HG02763 (cell line): ENCODE results near the gene ZSCAN10.
"Not testable (repeated sequence)": the region's sequence is repeated elsewhere in the genome, so short reads cannot be mapped to it uniquely, and the experiment has no call there.

ENCODE experiments used
- ATAC-seq: cut with Tn5 transposase; IDR thresholded peaks from one replicate; pipeline ENCODE4 v1.9.1; 2021; ENCODE audit warnings: mild to moderate bottlenecking, moderate library complexity; ENCODE audit not compliant: unreplicated experiment

Gene ZSCAN10

DNA sequence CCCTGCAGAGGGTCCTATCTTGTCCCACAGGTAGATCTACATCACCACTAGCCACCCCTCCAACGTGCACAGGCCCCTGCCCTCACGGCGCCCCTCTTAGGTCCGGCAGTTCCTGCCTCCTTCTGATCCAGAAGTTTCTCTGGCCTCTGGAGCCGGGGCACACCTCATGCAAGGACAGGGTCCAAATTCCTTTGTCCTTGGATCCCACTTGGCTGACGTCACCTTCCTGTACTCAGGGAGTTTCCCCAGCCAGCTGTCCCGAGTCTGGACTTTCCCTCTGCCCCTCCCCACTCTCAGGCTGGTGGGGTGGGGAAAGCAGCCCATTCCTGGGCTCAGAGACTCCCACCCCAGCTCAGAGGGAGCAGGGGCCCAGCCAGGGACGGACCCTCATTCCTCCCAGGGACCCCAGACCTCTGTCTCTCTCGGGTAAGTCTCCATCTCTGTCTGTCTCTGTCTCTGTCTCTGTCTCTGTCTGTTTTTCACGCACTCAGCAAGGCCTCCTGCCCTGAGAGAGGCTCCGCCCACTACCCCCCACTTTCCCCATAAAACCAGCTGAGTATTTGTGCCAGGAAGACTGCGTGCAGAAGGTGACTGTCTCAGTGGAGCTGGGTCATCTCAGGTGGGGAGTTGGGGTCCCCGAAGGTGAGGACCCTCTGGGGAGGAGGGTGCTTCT lies 33.9 kb downstream of the ZSCAN10 start, which contains the start of gene IL32:
TSS of gene IL32 (plus strand) at position 572 of the 673 bp plus-strand sequence. CDS start 172 bp downstream, outside the sequence.
- ATAC-seq = no peak

DNA sequence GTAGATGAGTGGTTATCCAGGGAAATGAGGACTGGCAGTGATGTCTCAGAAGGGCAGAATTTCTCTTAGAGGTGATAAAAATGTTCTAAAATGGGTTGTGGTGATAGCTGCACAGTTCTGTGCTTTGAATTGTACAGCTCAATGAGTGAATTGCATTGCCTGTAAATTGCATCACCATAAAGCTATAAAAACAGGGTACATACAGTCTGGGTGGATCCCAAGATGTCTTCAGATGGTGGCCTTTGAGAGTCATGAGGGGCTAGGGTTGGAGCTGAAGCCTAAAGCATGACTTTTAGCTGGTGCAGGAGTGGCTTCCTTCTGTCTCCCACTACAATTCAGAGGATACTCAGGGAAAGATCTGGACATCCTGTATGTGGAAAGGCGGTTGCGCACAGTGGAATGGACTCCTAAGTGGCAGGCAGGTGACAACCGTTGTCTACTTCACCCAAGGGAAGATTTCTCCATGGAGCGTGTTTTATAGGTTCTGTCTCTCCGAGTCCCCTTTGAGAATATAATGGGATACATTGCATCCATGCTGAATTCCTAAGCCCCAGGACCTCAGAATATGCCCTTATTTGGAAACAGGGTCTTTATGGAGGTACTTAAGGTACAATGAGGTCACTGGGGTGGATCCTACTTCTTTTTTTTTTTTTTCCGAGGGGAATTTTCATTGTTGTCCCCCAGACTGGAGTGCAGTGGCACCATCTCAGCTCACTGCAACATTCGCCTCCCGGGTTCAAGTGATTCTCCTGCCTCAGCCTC lies 35.3 kb downstream of the ZSCAN10 start:
- ATAC-seq = no peak

DNA sequence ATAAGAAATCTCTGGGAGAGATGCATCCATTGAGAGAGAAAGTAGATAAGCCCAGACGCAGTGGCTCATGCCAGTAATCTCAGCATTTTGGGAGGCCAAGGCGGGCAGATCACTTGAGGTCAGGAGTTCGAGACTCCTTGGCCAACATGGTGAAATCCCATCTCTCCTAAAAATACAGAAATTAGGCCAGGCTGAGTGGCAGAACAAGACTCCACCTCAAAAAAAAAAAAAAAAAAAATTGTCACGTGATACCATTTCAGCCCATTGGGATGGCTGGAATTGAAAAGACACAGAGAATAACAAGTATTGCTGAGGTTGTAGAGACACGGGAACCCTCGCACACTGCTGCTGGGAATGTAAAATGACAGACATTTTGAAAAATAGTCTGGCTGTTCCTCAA lies 36.5 kb downstream of the ZSCAN10 start:
- no peak for ATAC-seq

DNA sequence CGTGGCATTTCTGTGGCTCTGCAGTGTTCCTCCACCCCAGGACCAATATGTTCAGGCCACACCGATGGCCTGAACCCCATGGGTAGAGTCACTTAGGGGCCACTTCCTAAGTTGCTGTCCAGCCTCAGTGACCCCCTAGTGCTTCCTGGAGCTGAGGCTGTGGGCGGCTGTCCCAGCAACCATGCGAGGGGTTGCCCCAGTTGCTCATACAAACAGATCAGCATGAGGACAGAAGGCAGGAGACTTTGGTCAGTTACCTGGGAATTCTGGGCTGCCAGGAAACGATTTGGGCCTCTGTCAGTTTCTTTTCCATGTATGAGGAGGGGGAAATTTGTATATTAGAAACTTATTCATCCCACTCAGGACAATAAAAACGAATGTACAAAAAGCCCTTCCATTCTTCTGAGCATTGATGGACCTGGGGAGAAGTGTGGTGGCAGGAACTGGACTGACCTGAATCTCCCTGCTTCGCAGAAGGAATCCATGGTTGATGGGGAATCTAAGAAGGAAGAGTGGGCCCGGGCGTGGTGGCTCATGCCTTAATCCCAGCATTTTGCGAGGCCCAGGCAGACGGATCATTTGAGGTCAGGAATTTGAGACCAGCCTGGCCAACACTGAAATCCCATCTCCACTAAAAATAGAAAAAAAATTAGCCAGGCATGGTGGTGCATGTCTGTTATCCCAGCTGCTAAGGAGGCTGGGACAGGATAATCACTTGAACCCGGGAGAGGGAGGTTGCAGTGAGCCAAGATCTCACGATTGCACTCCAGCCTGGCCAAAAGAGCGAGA lies 38.6 kb downstream of the ZSCAN10 start:
- no peak for ATAC-seq

DNA sequence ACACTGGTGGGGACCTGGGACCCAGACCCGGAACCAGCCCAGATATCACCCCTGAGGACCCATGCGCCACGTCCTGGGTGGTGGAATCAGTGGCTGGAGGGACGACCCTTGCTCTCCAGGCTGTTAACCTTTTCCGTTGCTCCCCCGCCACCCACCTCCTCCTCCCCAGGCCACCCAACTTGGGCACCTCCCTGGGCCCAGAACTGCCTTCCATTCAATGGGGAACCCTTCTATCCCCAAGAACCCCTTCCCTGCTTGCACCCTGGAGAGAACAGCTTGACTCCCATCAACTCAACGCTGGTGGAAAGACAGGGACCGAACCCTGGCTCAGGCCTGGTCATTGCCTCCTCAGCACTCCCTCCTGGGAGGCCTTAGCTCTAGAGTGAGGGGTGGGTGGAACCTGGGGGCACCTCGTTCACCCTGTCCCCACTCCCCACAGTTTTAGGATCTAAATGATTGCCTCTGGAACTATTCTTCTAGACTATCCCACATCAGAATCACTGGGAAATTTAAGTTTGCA lies 39.3 kb downstream of the ZSCAN10 start:
- no peak for ATAC-seq

DNA sequence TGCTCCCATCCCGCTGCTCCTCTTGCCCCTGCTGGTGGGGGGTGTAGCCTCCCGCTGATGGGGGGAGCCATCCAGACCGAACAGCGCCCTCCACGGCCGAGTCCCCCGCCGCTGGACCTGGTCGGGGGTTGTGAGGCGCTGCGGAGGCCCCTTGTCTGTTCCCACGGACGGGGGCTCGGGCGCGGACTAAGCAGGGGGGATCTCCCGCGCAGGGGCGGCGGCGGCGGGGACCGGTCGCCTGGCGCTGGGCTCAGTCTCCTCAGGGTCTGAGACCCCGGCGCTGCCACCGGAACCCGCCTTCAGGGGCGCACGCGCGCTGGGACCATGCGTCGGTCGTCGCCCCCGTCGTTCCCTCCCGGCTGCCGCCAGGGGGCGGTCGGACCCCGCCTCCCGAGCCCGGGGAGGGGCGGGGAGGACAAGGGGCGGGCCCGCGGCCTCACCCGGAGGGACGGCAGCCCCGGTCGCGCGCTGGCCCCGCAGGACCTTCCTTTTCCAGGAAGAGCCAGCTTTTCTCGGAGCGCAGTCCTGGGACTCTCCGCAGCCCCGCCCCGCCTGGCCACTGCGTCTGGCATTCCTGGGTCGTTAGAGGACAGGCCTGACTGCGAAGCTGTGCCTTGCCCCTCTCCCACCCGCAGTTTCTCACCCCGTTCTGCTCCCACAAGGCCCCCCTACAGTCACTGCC lies 39.9 kb downstream of the ZSCAN10 start:
- peak; percentile 71 for ATAC-seq

DNA sequence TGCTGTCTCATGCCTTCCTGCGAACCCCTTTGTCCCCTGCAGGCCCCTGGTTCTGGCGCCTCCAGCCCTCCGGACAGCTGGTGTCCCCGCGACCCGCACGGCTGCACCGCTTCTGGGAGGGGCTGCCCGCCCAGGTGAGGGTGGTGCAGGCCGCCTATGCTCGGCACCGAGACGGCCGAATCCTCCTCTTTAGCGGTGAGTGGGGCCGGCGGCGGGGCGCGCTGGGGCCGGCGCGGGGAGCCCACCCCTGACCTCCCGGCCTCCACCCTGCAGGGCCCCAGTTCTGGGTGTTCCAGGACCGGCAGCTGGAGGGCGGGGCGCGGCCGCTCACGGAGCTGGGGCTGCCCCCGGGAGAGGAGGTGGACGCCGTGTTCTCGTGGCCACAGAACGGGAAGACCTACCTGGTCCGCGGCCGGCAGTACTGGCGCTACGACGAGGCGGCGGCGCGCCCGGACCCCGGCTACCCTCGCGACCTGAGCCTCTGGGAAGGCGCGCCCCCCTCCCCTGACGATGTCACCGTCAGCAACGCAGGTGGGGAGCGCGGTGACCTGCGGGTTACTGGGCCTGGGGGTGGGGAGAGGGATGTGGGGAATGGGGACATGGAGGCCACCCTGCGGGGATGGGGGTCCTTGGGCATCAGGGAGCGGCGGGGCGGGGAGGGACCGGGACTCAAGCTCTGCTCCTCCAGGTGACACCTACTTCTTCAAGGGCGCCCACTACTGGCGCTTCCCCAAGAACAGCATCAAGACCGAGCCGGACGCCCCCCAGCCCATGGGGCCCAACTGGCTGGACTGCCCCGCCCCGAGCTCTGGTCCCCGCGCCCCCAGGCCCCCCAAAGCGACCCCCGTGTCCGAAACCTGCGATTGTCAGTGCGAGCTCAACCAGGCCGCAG lies 40.7 kb downstream of the ZSCAN10 start:
- peak; percentile 16 for ATAC-seq

DNA sequence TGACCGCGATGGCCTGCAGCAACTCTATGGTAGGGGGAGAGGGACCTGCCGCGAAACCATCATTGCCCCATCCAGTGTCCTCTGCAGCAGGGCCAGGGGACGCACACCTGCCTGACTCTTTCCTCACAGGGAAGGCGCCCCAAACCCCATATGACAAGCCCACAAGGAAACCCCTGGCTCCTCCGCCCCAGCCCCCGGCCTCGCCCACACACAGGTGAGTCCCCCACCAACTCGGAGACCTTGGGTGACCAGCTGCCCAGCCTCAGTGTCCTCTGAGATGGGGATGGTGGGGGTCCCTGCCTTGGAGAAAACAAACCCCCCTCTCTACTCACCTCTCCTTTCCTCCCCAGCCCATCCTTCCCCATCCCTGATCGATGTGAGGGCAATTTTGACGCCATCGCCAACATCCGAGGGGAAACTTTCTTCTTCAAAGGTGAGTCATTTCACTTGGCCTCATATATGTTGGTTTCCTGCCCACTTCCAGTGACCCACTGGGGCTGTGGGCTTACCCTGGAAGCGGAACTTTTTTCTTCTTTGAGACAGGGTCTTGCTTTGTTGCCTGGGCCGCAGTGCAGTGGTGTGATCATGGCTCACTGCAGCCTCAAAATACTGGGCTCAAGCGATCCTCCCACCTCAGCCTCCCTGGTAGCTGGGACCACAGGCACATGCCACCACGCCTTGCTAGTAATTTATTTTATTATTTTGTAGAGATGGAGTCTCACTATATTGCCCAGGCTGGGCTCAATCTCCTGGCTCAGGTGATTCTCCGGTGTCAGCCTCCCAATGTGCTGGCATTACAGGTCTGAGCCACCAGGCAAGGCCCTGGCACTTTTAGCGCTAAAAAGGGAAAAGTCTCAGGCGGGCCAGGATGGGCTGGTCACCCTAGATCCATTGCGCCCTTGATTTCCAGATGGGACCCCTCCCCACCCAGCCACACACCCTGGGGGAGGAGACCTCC lies 41.6 kb downstream of the ZSCAN10 start:
- no peak for ATAC-seq

DNA sequence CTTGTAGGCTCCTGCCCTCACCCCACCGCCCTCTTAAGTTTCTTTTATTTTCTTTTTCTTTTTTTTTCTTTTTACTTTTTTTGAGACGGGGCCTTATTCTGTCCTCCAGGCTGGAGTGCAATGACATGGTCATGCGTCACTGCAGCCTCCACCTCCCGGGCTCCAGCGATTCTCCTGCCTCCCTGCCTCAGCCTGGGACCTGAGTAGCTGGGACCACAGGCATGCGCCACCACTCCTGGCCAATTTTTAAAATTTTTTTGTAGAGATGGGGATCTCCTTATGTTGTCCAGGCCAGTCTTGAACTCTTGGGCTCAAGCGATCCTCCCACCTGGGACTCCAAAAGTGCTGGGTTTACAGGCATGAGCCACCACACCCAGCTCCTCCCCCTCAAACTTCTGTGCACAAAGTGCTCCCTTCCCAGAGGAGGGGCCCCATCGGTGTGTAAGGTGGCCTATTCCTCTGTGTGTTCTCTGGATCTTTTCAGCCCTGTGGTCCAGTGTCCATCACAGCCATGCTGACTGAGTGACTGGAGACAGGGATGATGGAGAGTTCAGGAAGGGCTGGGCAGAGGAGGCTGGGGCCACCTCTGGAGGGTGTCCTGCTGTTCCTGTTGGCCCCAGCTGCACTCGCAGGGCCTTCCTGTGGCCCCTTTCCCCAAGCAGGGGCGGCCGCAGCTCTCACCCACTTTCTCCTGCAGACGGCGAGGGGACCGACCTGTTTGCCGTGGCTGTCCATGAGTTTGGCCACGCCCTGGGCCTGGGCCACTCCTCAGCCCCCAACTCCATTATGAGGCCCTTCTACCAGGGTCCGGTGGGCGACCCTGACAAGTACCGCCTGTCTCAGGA lies 42.5 kb downstream of the ZSCAN10 start:
- no peak for ATAC-seq

DNA sequence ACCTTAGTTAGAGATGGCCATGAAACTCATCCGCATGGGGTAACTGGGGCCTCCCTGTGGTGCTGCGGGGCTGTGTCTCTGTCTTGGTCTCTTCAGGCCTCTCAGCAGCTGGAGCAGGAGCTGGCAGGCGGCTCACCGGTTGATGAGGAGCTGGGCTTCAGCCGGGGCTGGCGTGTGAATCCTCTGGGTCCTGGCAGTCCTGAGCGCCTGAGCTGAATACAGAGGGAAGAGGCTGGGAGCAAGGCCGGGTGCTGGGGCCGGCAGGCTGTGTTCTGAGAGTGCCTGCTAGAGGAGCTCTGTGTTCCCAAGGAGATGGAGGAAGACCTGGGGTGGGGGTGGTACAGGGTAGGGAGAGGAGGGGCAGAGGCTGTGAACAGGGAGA lies 43.4 kb downstream of the ZSCAN10 start:
- ATAC-seq = not testable (repeated sequence)

DNA sequence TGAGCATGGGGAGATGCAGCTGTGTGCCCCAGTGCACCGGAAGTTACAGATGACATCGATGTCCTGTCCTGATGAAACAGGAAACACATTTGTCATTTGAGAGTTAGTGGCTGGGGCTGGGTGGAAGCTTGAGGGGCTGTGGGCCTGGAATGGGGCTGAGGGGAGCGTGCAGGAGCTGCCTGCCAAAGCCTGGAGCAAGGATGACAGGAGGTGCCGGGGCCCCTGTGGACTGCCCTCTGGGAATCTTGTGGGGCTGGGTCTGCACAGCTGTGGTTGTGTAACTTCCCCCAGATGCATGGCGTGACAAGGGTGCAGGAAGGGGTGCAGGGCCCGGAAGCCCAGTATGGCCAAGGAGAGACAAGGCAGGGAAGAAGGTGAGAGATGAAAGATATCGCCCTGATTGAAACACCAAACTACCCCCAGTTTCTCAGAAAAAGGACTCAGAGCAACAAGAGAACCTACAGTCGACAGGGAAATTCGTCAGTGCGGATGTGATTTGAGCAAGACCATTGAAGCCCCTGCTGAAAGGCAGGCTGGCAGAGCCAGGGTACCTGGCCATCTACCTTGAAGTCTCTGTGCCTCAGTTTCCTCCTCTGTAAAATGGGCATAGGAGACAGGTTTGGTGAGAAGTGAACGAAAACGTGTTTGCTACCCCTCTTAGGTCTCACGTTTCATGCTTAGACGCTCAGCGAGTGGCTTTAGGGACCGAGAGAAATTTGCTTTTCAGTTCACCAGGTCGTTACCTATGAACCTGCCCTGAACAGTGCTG lies 43.9 kb downstream of the ZSCAN10 start:
- ATAC-seq = no peak

DNA sequence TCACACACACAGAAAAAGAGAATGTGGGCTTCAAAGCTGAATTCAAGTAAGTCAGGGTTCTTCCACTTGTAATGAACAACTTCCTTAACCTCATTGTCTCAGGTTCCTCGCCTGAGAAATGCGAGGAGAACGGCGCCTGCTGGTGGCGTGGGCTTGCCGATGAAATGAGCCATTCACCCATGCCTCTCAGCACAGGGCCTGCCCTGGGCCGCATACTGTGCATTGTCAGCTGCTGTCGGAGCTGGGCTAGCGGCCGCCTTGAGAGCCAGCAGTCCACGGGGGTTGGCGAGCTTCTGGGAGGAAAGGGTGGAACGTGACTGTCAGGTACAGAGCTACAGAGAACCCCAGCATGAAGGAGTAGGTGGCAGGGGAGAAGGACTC lies 45.8 kb downstream of the ZSCAN10 start:
- ATAC-seq = not testable (repeated sequence)

DNA sequence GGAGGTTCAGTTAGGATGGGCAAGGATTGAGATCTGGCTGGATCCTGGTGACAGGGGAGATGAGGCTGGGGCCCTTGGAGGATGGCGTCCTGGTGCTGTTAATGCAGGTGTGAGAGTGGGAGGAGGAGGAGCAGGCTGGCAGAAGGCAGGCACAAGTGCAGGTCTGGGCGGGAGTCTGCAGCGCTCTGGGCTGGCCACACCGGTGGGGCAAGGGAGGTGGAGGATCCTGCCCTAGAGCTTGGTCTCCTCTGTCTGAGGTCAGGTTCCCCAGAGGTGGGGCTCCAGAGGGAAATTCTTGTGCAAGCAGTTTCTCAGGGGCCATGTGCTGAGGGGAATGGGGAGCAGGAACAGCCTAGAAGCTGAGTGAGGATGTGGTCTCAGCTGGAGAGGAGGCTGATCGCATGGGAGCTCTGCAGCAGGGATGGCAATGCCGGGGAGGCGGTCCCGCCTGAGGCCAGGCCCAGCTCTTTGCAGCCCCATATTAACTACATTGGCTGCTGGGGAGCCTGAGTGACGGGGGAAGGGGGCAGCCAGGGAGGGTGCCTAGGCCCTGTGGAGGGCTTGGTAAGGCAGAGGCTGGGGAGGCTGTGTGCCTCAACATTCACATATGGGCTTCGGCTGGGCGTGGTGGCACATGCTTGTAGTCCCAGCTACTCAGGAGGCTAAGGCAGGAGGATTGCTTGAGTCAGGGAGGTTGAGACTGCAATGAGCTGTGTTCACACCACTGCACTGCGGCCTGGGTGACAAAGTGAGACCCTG lies 46.3 kb downstream of the ZSCAN10 start:
- not testable (repeated sequence) for ATAC-seq

DNA sequence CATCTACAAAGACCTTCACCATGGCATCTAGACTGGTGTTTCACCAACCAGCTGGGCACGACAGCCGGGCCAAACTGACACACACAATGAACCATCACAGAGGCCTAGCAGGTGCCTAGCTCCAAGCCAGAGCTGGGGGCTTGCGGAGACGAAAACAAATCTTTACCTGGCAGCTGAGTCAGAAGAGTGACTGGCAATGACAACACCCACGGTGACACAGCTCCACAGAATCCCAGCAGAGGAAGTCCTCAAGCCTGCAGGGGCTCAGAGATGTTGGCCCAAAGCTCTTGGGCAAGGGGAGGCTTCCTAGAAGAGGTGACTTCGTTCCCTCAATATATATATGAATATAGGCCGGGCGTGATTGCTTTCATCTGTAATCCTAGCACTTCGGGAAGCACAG lies 47.6 kb downstream of the ZSCAN10 start:
- no peak for ATAC-seq

DNA sequence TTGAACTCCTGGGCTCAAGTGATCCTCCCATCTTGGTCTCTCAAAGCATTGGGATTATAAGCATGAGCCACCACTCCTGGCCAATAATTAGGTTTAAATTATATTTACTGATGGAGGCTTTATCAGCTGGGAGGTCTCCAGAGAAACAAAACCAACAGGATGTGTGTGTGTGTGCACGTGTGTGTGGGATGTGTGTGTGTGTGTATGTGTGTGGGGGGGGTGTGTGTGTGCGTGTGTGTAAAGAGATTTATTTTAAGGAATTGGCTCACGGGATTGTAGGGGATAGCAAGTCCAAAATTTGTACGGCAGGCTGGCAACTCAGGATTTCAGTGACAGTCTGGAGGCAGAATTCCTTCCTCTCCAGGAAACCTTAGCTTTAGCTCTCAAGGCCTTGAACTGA lies 48.1 kb downstream of the ZSCAN10 start:
- ATAC-seq = no peak

DNA sequence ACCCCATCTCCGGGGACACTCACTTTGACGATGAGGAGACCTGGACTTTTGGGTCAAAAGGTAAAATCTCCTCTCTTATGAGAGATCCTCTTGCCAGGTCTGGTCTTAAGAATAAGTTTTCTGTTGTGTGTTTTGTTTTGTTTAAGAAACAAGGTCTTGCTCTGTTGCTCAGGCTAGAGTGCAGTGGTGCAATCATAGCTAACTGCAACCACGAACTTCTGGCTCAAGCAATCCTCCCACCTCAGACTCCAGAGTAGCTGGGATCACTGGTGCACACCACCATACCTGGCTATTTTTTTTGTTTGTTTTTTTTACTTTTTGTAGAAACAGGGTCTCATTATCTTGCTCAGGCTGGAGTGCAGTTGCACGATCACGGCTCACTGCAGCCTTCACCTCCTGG lies 48.6 kb downstream of the ZSCAN10 start:
- no peak for ATAC-seq
